Measurements from ENCODE around the gene ATRNL1. TPM values are rescaled to one million over a fixed set of nuclear protein-coding genes. Genes with fewer than 3 reads are reported as not detected.

Gene ATRNL1
- total and polyA plus RNA-seq, 2 donors from 2014 or later, result 2.4 to 7.1 TPM

DNA sequence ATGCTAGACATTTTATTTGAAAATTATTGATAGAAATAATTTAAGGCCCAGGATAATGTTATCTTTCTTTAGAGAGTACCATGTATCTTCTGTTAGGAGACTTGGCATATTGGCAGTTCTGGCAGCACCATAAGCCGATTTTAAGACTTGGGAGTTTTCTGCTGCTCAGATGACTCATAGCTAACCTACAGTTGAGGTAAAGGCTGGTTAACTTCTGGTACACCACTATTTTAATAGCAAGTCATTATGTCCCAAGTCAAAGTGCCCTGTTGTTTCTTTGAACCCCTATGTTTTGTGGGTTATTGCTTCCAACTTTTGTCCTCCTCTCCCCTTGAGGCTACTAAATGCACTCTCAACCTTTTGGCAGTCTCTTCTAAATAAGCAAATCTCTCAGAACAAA lies 25.2 kb downstream of the ATRNL1 start:
- H3K4me3 ChIP-seq (ENCODE audit: low read length in 3 of 3), result no peak overlapping the region
- no peaks in the 10 kb centered on the region for H3K4me1 ChIP-seq (ENCODE audit: control insufficient read depth in 2 of 3, insufficient read depth in 2 of 3, low read depth in 1 of 3, low read length in 3 of 3)
- H3K27ac ChIP-seq (ENCODE audit: low read depth in 2 of 2, low read length in 2 of 2), result no peak overlapping the region
- FAIRE-seq (no peak), DNase-seq (no peak)
- H3K27me3 ChIP-seq (ENCODE audit: control insufficient read depth, insufficient read depth, low read length), result no peaks in the 10 kb centered on the region
- TF ChIP-seq CTCF (IDR thresholded peaks at IDR 0.05; ENCODE audit: borderline replicate concordance, extremely low read depth, insufficient read depth), result no peak
- no peak overlapping the region for H3K9ac ChIP-seq (ENCODE audit: low read length in 3 of 3)
- no peaks in the 10 kb centered on the region for H3K9me3 ChIP-seq (ENCODE audit: control insufficient read depth in 2 of 3, insufficient read depth in 1 of 3, low read length in 3 of 3)
- intact Hi-C loops (cut with DNase I), result no loop called here
- no peaks in the 10 kb centered on the region for H3K36me3 ChIP-seq (ENCODE audit: control insufficient read depth in 2 of 3, insufficient read depth in 3 of 3, low read length in 3 of 3)

GRCh38 chr10:115125505-115125904 lies 32.3 kb downstream of the ATRNL1 start:
- no peak overlapping the region for H3K27ac ChIP-seq (ENCODE audit: low read depth in 2 of 2, low read length in 2 of 2)
- intact Hi-C loops (cut with DNase I), result loop anchor here (10.0 kb wide), 1 partner anchor 241 kb away; no protein-coding TSS in a partner anchor
- H3K27me3 ChIP-seq (ENCODE audit: control insufficient read depth, insufficient read depth, low read length), result no peaks in the 10 kb centered on the region
- H3K9me3 ChIP-seq (ENCODE audit: control insufficient read depth in 2 of 3, insufficient read depth in 1 of 3, low read length in 3 of 3), result no peaks in the 10 kb centered on the region
- H3K4me1 ChIP-seq (ENCODE audit: control insufficient read depth in 2 of 3, insufficient read depth in 2 of 3, low read depth in 1 of 3, low read length in 3 of 3), result no peaks in the 10 kb centered on the region
- no peaks in the 10 kb centered on the region for H3K36me3 ChIP-seq (ENCODE audit: control insufficient read depth in 2 of 3, insufficient read depth in 3 of 3, low read length in 3 of 3)
- no peak for TF ChIP-seq CTCF (IDR thresholded peaks at IDR 0.05; ENCODE audit: borderline replicate concordance, extremely low read depth, insufficient read depth)
- no peak overlapping the region for H3K9ac ChIP-seq (ENCODE audit: low read length in 3 of 3)
- no peak overlapping the region for H3K4me3 ChIP-seq (ENCODE audit: low read length in 3 of 3)
- no peak for FAIRE-seq
- no peak for DNase-seq

DNA sequence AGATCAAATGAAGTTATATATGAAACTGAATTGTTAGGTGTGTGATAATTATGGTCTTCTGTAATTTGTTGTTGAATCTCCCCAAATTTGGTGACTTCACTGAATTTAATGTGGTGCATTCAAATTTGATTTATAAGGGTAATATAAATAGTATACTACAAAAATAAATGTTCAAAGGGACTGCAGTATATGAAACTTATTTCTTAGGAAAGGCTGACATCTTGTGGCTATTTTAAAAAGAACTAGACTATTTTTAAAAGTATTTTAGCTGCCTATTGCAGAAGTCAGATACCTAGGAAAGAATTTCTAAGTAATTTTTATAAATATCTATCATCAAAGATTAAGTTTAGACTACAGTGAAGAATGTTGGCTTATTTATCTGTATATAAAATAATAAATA lies 36.6 kb downstream of the ATRNL1 start:
- no peaks in the 10 kb centered on the region for H3K27me3 ChIP-seq (ENCODE audit: control insufficient read depth, insufficient read depth, low read length)
- H3K27ac ChIP-seq (ENCODE audit: low read depth in 2 of 2, low read length in 2 of 2), result no peak overlapping the region
- H3K9me3 ChIP-seq (ENCODE audit: control insufficient read depth in 2 of 3, insufficient read depth in 1 of 3, low read length in 3 of 3), result no peaks in the 10 kb centered on the region
- H3K9ac ChIP-seq (ENCODE audit: low read length in 3 of 3), result no peak overlapping the region
- intact Hi-C loops (cut with DNase I), result loop anchor here (10.0 kb wide), 1 partner anchor 245 kb away; no protein-coding TSS in a partner anchor
- TF ChIP-seq CTCF (IDR thresholded peaks at IDR 0.05; ENCODE audit: borderline replicate concordance, extremely low read depth, insufficient read depth), result peak; percentile 18
- peak in 2 of 5 donors; percentile 58 to 62 for DNase-seq
- no peak overlapping the region for H3K4me3 ChIP-seq (ENCODE audit: low read length in 3 of 3)
- H3K36me3 ChIP-seq (ENCODE audit: control insufficient read depth in 2 of 3, insufficient read depth in 3 of 3, low read length in 3 of 3), result no peaks in the 10 kb centered on the region
- FAIRE-seq, result peak; percentile 97
- no peaks in the 10 kb centered on the region for H3K4me1 ChIP-seq (ENCODE audit: control insufficient read depth in 2 of 3, insufficient read depth in 2 of 3, low read depth in 1 of 3, low read length in 3 of 3)

- peaks cover 0 to 2% (median 0%) of the 10 kb centered on the region in 3 donors for H3K36me3 ChIP-seq (ENCODE audit: control insufficient read depth in 2 of 3, insufficient read depth in 3 of 3, low read length in 3 of 3)
- H3K9me3 ChIP-seq (ENCODE audit: control insufficient read depth in 2 of 3, insufficient read depth in 1 of 3, low read length in 3 of 3), result no peaks in the 10 kb centered on the region
- intact Hi-C loops (cut with DNase I), result no loop called here
- H3K27me3 ChIP-seq (ENCODE audit: control insufficient read depth, insufficient read depth, low read length), result no peaks in the 10 kb centered on the region
- no peak overlapping the region for H3K4me3 ChIP-seq (ENCODE audit: low read length in 3 of 3)
- H3K27ac ChIP-seq (ENCODE audit: low read depth in 2 of 2, low read length in 2 of 2), result no peak overlapping the region
- H3K9ac ChIP-seq (ENCODE audit: low read length in 3 of 3), result no peak overlapping the region
- DNase-seq (no peak), FAIRE-seq (no peak)
- TF ChIP-seq CTCF (IDR thresholded peaks at IDR 0.05; ENCODE audit: borderline replicate concordance, extremely low read depth, insufficient read depth), result no peak
- H3K4me1 ChIP-seq (ENCODE audit: control insufficient read depth in 2 of 3, insufficient read depth in 2 of 3, low read depth in 1 of 3, low read length in 3 of 3), result no peaks in the 10 kb centered on the region
Observed at GRCh38 chr10:115136616-115137015, 43.5 kb downstream of the ATRNL1 start.

Data from kidney (tissue), 14 donors.